HG03060 (cell line): ENCODE data around the gene MERTK.
"Not testable (repeated sequence)": the region's sequence is repeated elsewhere in the genome, so short reads cannot be mapped to it uniquely, and the experiment has no call there.

Source experiments
- ATAC-seq: cut with Tn5 transposase; IDR thresholded peaks from one replicate; pipeline ENCODE4 v1.9.1; 2021; ENCODE audit warnings: low read depth, moderate number of reproducible peaks; ENCODE audit not compliant: unreplicated experiment

MERTK gene

GRCh38 chr2:111909079-111909478, 10.7 kb downstream of the MERTK start:
- no peak for ATAC-seq

GRCh38 chr2:111909997-111910396, 11.6 kb downstream of the MERTK start:
- not testable (repeated sequence) for ATAC-seq

- no peak for ATAC-seq
Measured at GRCh38 chr2:111910609-111911277, 12.3 kb downstream of the MERTK start.

- ATAC-seq: not testable (repeated sequence)
Measured at GRCh38 chr2:111911295-111911977, 13.0 kb downstream of the MERTK start.

- no peak for ATAC-seq
Measured at GRCh38 chr2:111912547-111912946, 14.1 kb downstream of the MERTK start.

- ATAC-seq: no peak
Measured at GRCh38 chr2:111917106-111917505, 18.7 kb downstream of the MERTK start.

GRCh38 chr2:111918383-111918806, 20.0 kb downstream of the MERTK start:
- ATAC-seq: no peak

GRCh38 chr2:111919365-111919764, 21.0 kb downstream of the MERTK start:
- ATAC-seq: no peak

GRCh38 chr2:111919794-111920608, 21.6 kb downstream of the MERTK start:
- no peak for ATAC-seq

- no peak for ATAC-seq
Measured at GRCh38 chr2:111923276-111923804, 24.9 kb downstream of the MERTK start.

- ATAC-seq: no peak
Measured at GRCh38 chr2:111924617-111925107, 26.3 kb downstream of the MERTK start.

- no peak for ATAC-seq
Measured at GRCh38 chr2:111927723-111928122, 29.3 kb downstream of the MERTK start.

- no peak for ATAC-seq
Measured at GRCh38 chr2:111930409-111930808, 32.0 kb downstream of the MERTK start.

GRCh38 chr2:111930875-111931274, 32.5 kb downstream of the MERTK start:
- no peak for ATAC-seq

GRCh38 chr2:111932841-111933291, 34.5 kb downstream of the MERTK start:
- no peak for ATAC-seq

- not testable (repeated sequence) for ATAC-seq
Measured at GRCh38 chr2:111933900-111934299, 35.5 kb downstream of the MERTK start.

- ATAC-seq: no peak
Measured at GRCh38 chr2:111936881-111937280, 38.5 kb downstream of the MERTK start.

GRCh38 chr2:111938392-111938791, 40.0 kb downstream of the MERTK start:
- no peak for ATAC-seq

- ATAC-seq: no peak
Measured at GRCh38 chr2:111940333-111941196, 42.2 kb downstream of the MERTK start.

- no peak for ATAC-seq
Measured at GRCh38 chr2:111941531-111941930, 43.1 kb downstream of the MERTK start.
